A549 treated with AZD2906 at 1 μM for 4 hours (cell line): Measurements from ENCODE around the gene HSPA1A. TPM values are rescaled to one million over a fixed set of nuclear protein-coding genes. Genes with fewer than 3 reads are reported as not detected.

ENCODE experiments used
- total RNA-seq: library from RNA; stranded (reverse); fragments of 200-300 nt; extraction: Qiagen RNA extraction; gene quantifications from 5 replicates; pipeline ENCODE4 v1.2.3, GENCODE V29; 2022

Gene HSPA1A
- total RNA-seq = 132 to 240 TPM (median 186 TPM) in 5 replicates

DNA sequence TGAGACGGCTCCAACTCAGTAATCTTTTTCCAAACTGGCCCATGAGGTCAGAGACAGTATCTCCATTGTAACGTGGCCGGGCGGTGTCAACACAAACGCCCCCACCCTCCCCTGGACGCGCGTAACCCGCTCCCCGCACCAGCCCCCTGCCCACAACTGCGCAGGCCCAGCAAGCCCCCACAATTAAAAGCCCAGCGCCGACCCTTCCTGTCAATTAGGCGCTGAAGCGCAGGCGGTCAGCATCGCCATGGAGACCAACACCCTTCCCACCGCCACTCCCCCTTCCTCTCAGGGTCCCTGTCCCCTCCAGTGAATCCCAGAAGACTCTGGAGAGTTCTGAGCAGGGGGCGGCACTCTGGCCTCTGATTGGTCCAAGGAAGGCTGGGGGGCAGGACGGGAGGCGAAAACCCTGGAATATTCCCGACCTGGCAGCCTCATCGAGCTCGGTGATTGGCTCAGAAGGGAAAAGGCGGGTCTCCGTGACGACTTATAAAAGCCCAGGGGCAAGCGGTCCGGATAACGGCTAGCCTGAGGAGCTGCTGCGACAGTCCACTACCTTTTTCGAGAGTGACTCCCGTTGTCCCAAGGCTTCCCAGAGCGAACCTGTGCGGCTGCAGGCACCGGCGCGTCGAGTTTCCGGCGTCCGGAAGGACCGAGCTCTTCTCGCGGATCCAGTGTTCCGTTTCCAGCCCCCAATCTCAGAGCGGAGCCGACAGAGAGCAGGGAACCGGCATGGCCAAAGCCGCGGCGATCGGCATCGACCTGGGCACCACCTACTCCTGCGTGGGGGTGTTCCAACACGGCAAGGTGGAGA is at the start of gene HSPA1A, which contains the start of gene HSPA1L:
Gene HSPA1A, plus strand, starts transcription at position 519 of the 814 bp plus-strand sequence. Its CDS starts 214 bp downstream, at position 733.
Gene HSPA1L, minus strand, starts transcription at position 259 of the 814 bp plus-strand sequence. CDS start 3,311 bp downstream, outside the sequence.

DNA sequence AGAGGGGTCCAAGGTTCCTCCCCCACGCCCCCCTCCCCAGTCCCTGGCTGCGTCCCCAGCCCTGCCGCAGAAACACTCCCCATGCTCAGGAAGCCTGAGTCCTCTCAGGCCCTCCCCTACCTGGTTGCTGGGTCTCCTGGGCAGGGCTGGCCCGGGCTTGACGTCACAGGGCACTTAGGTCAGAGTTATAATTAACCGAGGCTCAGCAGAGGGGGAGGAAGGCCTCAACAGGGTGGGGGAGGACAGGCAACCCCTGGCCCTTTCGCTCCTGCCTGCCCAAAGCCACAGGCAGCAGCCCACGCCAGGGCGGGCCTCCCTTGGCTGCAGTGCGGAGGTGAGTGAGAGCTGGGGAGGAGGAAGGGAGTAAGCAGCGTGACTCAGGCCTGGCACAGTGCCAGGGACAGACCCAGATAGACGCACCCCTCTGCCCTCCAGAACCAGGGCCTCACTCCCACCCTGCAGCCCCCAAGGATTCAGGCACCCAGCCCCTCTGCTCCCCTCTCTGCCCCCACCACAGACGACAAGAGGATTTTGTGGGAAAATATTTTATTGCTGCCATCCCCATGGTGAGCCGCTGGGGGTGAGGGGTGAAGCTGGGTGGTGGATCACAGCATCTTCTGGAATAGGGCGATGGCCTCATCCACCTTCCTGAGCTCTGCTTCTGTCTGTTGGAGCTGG is 38.2 kb upstream of the HSPA1A start, which contains the start of gene VWA7:
Gene VWA7, minus strand, starts transcription at position 340 of the 678 bp plus-strand sequence. CDS start 549 bp downstream, outside the sequence.

DNA sequence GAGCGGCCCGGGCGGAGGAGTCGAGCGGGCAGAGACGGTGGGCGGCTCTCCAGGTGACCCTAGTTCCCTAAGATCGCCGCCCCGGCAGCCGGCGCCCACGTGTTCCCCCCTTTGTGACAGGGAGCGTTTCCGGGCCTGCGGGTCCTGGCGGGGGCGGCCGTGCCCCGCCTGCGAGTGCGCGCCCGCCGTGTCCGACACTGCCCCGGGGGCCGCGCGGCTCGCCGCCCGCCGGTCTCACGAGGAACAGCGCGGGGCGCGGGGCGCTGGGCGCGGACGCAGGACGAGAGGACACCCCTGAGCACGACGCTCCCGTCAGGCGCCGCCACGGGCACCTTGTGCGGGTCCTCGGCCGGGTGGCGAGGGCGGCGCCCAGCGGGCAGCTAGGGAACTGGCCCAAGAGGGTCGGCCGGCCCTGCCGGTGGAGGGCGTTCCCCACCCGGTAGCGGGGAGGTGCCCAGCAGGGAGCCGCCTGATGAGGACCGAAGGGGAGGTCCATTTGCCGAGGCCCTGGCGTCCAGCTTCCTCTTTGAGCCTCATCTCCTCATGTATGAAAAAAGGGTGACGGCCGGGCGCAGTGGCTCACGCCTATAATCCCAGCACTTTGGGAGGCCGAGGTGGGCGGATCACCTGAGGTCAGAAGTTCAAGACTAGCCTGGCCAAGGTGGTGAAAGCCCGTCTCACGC is 19.6 kb upstream of the HSPA1A start, which contains the start of gene VARS1:
Gene VARS1, minus strand, starts transcription at position 137 of the 683 bp plus-strand sequence. CDS start 535 bp downstream, outside the sequence.

GRCh38 chr6:31806470-31807272 is 8.7 kb upstream of the HSPA1A start, which contains the start of gene LSM2:
LSM2 (minus strand) TSS chr6:31806966; CDS start chr6:31806757, 209 bp downstream.

DNA sequence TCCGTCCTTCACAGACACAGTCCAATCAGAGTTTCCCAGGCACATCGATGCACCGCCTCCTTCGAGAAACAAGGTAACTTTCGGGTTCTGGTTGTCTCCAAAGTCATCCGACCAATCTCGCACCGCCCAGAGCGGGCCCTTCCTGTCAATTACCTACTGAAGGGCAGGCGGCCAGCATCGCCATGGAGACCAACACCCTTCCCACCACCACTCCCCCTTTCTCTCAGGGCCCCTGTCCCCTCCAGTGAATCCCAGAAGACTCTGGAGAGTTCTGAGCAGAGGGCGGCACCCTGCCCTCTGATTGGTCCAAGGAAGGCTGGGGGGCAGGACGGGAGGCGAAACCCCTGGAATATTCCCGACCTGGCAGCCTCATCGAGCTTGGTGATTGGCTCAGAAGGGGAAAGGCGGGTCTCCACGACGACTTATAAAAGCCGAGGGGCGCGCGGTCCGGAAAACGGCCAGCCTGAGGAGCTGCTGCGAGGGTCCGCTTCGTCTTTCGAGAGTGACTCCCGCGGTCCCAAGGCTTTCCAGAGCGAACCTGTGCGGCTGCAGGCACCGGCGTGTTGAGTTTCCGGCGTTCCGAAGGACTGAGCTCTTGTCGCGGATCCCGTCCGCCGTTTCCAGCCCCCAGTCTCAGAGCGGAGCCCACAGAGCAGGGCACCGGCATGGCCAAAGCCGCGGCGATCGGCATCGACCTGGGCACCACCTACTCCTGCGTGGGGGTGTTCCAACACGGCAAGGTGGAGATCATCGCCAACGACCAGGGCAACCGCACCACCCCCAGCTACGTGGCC is 12.1 kb downstream of the HSPA1A start, which contains the start of gene HSPA1B:
Gene HSPA1B, plus strand, starts transcription at position 453 of the 794 bp plus-strand sequence. Its CDS starts 213 bp downstream, at position 666.

GRCh38 chr6:31862344-31863235 is 47.2 kb downstream of the HSPA1A start, which contains the start of gene NEU1:
NEU1 (minus strand) TSS chr6:31862821; CDS start chr6:31862776, 45 bp downstream.

Other genes starting within 250 kb of the HSPA1A start
- gene LTA, start 243.3 kb upstream of the HSPA1A start, total RNA-seq = 0.07 to 0.23 TPM (median 0.08 TPM) in 3 of 5 replicates, not detected in the others
- 0.07 to 0.08 TPM in 2 of 5 replicates, not detected in the others for gene TNF, start 240.0 kb upstream of the HSPA1A start, total RNA-seq
- gene LTB, start 233.1 kb upstream of the HSPA1A start, total RNA-seq = 0.12 to 0.49 TPM (median 0.14 TPM) in 4 of 5 replicates, not detected in the other
- 0.14 to 0.41 TPM (median 0.29 TPM) in 5 replicates for gene LST1, start 229.3 kb upstream of the HSPA1A start, total RNA-seq
- not detected in 5 replicates for gene NCR3, start 222.5 kb upstream of the HSPA1A start, total RNA-seq
- not detected in 5 replicates for gene AIF1, start 200.3 kb upstream of the HSPA1A start, total RNA-seq
- gene PRRC2A, start 194.8 kb upstream of the HSPA1A start, total RNA-seq = 66.2 to 87.9 TPM (median 84.6 TPM) in 5 replicates
- 117 to 150 TPM (median 136 TPM) in 5 replicates for gene BAG6, start 162.9 kb upstream of the HSPA1A start, total RNA-seq
- gene APOM, start 159.6 kb upstream of the HSPA1A start, total RNA-seq = 2.9 to 3.7 TPM (median 3.1 TPM) in 5 replicates
- gene C6orf47, start 154.8 kb upstream of the HSPA1A start, total RNA-seq = 11.3 to 12.4 TPM (median 11.9 TPM) in 5 replicates
- gene GPANK1, start 150.5 kb upstream of the HSPA1A start, total RNA-seq = 7.8 to 11.3 TPM (median 10.1 TPM) in 5 replicates
- gene CSNK2B, start 149.5 kb upstream of the HSPA1A start, total RNA-seq = 169 to 183 TPM (median 179 TPM) in 5 replicates
- 2.7 to 4.2 TPM (median 3.2 TPM) in 5 replicates for gene LY6G5B, start 145.6 kb upstream of the HSPA1A start, total RNA-seq
- gene LY6G5C, start 134.5 kb upstream of the HSPA1A start, total RNA-seq = 1.2 to 1.7 TPM (median 1.4 TPM) in 5 replicates
- 14.2 to 17.5 TPM (median 16.7 TPM) in 5 replicates for gene ABHD16A, start 112.2 kb upstream of the HSPA1A start, total RNA-seq
- gene LY6G6F, start 108.7 kb upstream of the HSPA1A start, total RNA-seq = not detected in 5 replicates
- not detected in 5 replicates for gene LY6G6D, start 100.2 kb upstream of the HSPA1A start, total RNA-seq
- gene LY6G6C, start 93.8 kb upstream of the HSPA1A start, total RNA-seq = 0.08 to 0.14 TPM (median 0.09 TPM) in 3 of 5 replicates, not detected in the others
- gene MPIG6B, start 92.2 kb upstream of the HSPA1A start, total RNA-seq = not detected in 5 replicates
- gene DDAH2, start 86.2 kb upstream of the HSPA1A start, total RNA-seq = 25.2 to 32.8 TPM (median 28.6 TPM) in 5 replicates
- 467 to 486 TPM (median 475 TPM) in 5 replicates for gene CLIC1, start 79.0 kb upstream of the HSPA1A start, total RNA-seq
- 10.5 to 14.8 TPM (median 11.7 TPM) in 5 replicates for gene MSH5, start 75.5 kb upstream of the HSPA1A start, total RNA-seq
- 1.6 to 4.2 TPM (median 3.1 TPM) in 5 replicates for gene SAPCD1, start 52.9 kb upstream of the HSPA1A start, total RNA-seq
- 1.3 to 1.9 TPM (median 1.5 TPM) in 5 replicates for gene VWA7, start 38.2 kb upstream of the HSPA1A start, total RNA-seq
- gene VARS1, start 19.8 kb upstream of the HSPA1A start, total RNA-seq = 49.3 to 54.8 TPM (median 53.0 TPM) in 5 replicates
- 43.6 to 61.8 TPM (median 59.8 TPM) in 5 replicates for gene LSM2, start 8.6 kb upstream of the HSPA1A start, total RNA-seq
- gene HSPA1L, start 260 bp upstream of the HSPA1A start, total RNA-seq = 1.2 to 1.7 TPM (median 1.4 TPM) in 5 replicates
- gene HSPA1B, start 12.2 kb downstream of the HSPA1A start, total RNA-seq = 94.0 to 169 TPM (median 135 TPM) in 5 replicates
- gene NEU1, start 47.3 kb downstream of the HSPA1A start, total RNA-seq = 24.3 to 33.7 TPM (median 27.9 TPM) in 5 replicates
- gene SLC44A4, start 63.5 kb downstream of the HSPA1A start, total RNA-seq = 0.05 TPM in 3 of 5 replicates, not detected in the others
- gene EHMT2, start 82.2 kb downstream of the HSPA1A start, total RNA-seq = 21.5 to 29.0 TPM (median 26.5 TPM) in 5 replicates
- 2.9 to 4.5 TPM (median 3.8 TPM) in 5 replicates for gene ZBTB12, start 86.5 kb downstream of the HSPA1A start, total RNA-seq
- 0.20 to 0.34 TPM (median 0.23 TPM) in 5 replicates for gene C2, start 112.2 kb downstream of the HSPA1A start, total RNA-seq
- gene CFB, start 130.6 kb downstream of the HSPA1A start, total RNA-seq = 1.3 to 3.0 TPM (median 2.0 TPM) in 5 replicates
- 73.0 to 92.7 TPM (median 76.9 TPM) in 5 replicates for gene NELFE, start 143.4 kb downstream of the HSPA1A start, total RNA-seq
- gene SKIC2, start 143.6 kb downstream of the HSPA1A start, total RNA-seq = 19.9 to 23.7 TPM (median 22.8 TPM) in 5 replicates
- gene DXO, start 156.6 kb downstream of the HSPA1A start, total RNA-seq = 11.1 to 13.8 TPM (median 11.8 TPM) in 5 replicates
- gene C4A, start 166.5 kb downstream of the HSPA1A start, total RNA-seq = 0.80 to 1.1 TPM (median 0.93 TPM) in 5 replicates
- gene C4B, start 199.3 kb downstream of the HSPA1A start, total RNA-seq = 0.58 to 1.2 TPM (median 0.96 TPM) in 5 replicates
- 0.06 TPM in 1 of 5 replicates, not detected in the others for gene CYP21A2, start 222.9 kb downstream of the HSPA1A start, total RNA-seq